Measurements from ENCODE around the gene DAG1.

Gene DAG1

GRCh38 chr3:49554633-49555265, 84.7 kb downstream of the DAG1 start:
- DNase-seq (ENCODE audit: low read depth): no peak

- no peak for DNase-seq (ENCODE audit: low read depth)
Measured at GRCh38 chr3:49556500-49557275, 86.6 kb downstream of the DAG1 start.

- no peak for DNase-seq (ENCODE audit: low read depth)
Measured at GRCh38 chr3:49563040-49563578, 93.0 kb downstream of the DAG1 start.

- no peak for DNase-seq (ENCODE audit: low read depth)
Measured at GRCh38 chr3:49563766-49564165, 93.7 kb downstream of the DAG1 start.

- no peak for DNase-seq (ENCODE audit: low read depth)
Measured at GRCh38 chr3:49566312-49566711, 96.2 kb downstream of the DAG1 start.

- DNase-seq (ENCODE audit: low read depth): no peak
Measured at GRCh38 chr3:49567406-49567805, 97.3 kb downstream of the DAG1 start.

- DNase-seq (ENCODE audit: low read depth): no peak
Measured at GRCh38 chr3:49568965-49569364, 98.9 kb downstream of the DAG1 start.

- no peak for DNase-seq (ENCODE audit: low read depth)
Measured at GRCh38 chr3:49570028-49570654, 100.1 kb downstream of the DAG1 start.

- no peak for DNase-seq (ENCODE audit: low read depth)
Measured at GRCh38 chr3:49582177-49582576, 112.1 kb downstream of the DAG1 start.
